ENCODE data around the gene MAB21L4.

Gene MAB21L4

DNA sequence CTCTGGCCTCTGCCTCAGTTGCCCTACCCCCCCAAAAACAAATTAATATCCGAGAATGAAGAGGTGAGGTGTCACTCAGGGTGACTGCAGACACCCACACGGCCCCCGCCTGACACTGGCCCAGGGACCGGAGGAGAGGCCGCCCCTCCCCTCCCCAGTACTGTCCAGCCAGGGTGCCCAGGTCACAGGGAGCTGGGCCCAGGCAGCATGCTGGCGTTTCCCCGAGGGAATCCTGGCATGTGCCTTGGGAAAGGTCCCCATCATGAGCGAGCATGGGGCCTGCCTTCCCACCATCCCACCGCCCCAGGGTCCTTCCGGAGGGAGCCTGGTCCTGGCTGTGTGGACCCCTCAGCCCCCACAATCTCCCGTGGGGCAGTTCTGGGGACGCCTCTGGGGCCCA is 3.0 kb downstream of the MAB21L4 start:
- DNase-seq = no peak

DNA sequence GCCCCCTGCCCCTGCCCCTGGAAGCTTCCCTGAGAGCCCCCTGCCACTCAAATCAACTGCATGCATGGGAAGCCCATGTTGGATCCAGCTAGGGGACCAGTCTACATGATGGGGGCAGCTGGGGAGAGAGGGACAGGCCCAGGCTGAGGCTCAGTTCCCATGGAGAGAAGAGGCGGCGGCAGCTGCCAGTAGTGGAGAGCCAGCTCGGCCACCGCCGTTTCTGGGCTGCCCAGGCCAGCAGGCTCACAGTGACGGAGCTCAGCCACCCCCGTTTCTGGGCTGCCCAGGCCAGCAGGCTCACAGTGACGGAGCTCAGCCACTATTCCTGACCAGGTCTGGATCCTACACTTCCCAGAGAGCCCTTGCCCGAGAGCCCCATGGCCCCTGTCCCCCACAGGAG is 3.6 kb downstream of the MAB21L4 start:
- DNase-seq = no peak

DNA sequence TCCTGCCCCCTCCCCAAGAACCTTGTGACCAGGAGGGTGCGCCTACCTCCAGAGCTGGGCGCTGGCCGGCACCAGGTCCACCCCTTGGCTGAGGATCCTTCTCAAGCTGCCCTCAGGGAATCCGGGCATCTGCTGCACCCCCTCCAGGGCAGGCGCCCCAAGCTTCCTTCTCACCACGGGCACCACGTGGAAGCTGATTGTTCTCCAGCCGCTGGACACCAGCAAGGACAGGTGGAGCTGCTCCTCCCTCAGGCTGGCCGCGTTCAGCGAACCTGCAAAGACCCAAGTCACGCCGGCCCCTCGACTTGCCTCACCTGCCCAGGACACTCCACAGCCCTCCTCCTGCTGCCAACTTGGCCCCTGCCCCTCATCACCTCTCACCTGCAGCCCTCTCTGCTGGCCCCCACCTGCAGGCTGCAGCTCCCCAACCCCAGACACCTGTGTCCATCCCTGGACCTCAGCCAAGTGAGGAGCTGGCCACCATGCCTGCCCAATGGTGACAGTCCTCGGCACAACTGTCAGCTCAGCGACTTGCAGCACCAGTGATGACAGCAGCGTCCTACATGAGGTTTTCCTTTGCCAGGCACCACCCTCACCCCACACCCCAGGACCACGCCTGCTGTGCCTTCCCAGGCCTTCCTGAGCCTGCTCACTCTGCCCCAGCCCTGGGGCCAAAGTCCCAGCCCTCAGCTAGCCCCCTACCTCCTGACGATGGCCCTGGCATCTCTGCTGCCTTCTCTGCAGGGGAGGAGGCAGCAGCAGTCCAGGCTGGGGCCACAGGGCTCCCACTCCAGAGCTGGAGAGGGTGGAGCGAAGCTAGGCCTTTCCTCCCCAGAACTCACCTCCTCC is 4.2 kb downstream of the MAB21L4 start:
- no peak for DNase-seq

DNA sequence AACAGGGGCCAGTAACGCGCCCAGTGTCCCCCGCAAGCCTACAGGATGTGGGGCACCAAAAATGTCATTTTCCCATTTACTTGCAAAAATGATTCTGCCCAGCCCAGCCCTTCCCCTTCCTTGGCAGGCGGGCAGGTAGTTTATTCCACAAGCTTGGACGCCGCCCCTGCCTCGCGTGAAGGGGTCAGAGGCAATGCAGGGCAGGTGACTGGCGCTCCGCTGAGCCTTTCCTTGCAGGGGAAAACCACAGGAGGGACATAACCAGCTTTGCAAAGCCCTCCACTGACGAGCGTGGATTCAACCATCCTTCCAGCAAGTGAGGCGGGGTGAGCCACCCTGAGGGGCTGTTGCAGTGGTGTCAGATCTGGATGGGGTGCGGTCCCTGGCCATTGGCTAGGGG is 5.3 kb downstream of the MAB21L4 start:
- no peak for DNase-seq

DNA sequence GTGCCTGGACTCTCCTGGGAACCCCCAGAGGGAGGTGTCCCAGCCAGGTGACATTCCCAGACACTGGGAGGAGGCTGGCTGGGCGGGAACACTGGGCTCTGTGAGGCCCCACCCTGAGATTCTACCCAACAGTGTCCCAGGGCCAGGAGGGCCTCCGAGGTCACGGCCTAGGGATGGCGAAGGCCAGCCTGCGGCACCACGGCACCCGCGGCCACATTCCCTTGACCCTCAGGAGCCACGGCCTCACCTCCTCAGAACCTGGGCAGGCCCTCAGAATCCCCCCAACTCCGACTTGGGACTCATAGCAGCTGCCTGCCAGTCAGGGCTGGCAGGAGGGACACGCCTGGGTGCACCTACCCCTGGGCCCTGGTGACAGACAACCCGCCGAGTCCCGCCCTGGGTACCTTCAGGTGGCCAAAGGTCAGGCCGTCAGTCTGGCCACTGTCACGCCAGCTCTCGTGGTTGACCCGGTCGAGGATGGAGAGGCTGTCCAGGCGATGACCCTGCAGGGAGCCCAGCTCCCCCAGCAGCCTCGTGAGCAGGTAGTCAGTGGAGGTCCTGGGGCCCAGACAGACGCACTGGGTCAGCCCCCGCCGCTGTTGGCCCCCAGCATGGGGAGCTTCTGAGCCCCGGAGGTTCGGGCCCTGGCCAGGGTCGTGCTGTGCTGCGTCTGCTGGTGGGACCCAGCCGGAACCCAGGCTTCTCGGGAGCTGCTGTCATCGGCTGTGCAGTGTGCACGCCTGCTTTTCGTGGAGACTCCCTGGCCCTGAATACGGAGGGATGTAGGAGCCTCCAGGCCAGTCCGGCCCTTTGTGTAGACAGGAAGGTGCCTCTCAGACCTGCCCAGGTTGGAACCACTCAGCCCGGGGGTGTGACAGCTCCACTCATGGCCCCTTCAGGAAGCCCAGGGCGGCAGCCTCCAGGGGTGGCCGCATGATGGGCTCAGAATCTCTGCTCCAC is 6.1 kb downstream of the MAB21L4 start:
- no peak for DNase-seq

DNA sequence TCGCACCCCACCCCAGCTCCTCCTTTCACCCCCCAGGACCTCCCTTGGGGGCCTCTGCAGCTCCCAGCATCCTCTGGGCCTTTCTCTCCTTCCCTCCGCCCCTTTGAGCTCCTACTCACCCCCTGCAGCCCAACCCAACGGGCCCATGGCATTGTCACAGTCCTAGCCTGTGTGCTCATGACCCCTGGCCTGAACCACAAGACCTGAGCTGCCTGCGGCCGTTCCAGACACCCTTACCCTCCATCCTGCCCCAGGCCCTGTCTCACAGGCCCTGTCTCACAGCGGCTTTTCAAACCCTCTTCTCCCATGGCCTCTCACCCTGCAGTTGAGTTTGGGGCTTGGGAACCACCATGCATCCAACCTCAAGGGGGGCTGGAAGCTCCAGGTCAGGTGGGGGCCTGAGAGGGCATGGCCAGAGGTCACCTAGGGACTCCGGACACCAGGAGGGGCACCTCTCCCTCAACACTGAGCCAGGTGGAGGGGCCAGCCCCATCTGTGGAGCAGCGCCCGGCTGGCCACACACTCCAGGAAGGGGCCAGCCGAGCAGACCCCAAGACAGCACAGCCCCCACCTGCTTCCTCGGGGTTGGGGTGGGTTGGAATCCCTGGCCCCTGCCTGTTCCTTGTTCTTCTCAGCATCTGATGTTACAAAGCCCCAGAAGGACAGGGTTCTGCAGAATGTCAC is 6.9 kb downstream of the MAB21L4 start:
- no peak for DNase-seq

DNA sequence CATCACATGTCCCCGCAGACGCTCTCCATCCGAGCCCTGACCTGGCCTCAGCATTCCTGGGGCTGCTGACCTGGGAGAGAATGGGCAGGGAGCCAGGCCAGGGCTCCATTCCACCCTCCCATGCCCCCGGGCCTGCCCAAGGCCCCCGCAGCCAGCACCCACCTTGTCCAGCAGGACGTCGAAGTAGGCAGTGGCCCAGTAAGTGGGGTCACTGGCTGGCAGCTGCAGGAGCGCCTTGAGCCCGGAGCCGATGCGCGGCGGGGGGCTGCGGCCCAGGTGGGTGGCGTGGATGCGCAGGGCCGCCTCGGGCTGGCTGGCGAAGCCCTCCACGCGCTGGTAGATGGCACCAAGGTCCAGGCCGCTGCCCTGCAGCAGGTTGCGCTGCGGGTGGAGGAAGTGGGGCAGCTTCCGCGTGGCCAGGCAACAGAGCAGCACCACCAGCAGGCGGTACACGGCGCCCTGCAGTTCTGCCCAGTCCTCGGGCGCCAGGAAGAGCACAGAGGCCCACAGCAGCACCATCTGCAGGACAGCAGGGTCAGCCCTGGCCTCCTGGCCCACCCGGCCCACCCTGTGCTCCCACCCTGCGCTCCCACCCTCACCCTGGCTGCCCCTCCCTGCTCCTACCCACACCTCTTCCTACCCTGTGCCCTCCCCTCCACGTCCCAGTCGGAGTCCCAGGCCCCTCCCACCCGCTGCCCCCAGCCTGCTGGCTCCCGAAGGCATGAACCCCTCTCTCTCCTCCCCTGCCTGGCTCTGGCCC is 7.6 kb downstream of the MAB21L4 start:
- DNase-seq = no peak

DNA sequence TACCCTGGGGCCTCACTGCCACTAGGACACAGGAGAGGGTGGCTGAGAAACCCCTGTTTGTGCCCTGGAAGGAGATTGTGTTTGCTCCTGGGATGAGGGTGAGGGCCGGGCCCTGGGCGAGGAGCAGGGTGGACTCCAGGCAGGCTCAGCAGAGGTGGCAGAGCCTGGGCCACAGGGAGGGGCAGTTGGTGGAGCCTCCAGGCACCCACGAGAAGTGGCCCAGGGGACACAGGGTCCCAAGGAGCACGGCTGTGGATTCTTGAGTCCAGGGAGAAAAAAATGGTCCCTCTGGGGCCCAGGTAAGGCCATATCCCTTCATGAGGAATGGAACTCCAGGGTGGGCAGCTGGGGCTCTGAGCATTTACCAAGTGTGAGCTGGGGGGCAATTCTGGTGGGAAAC is 8.3 kb downstream of the MAB21L4 start:
- DNase-seq = no peak

DNA sequence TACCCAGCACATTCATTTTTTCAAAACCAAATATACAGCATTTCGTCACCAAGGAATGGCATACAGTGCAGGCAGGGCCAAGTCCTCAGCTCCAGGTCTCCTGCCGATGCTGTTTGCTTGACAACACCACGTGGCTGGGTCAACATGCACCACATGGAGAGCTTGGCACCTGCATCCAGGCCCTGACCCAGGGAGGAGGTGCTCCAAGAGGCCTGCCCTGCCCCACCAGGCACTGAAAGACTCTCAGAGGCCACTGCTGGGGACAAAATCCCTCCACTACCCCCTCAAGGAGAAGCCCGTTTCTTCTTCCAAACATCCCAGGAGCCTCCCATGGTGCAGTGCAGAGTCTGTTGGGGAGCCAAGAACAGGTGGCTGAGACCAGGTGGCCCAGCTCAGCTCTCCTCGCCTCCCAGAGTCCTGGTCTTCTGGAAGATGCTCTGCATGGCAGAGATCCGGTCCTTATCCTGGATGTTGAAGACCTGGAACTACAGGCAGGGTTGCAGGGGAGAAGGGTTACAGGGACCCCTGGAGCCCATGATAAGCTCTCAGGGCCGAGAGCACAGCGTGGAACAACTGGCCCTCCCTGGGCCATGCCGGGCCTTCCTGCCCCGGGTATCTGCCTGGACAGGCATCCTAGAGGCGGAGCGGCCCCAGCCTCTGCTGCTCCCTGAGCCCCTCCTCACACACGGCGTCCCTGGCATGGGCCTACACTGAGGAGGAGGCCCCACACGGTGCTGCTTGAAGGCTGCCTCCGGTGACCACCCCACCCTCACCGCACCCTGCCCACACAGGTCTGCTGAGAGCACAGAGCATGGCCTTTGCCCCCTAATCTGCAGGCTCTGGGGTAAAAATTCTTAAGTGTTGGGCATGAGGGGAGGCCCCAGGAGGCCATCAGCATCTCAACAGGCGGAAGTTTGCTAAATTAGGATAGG is 9.0 kb downstream of the MAB21L4 start:
- no peak for DNase-seq

DNA sequence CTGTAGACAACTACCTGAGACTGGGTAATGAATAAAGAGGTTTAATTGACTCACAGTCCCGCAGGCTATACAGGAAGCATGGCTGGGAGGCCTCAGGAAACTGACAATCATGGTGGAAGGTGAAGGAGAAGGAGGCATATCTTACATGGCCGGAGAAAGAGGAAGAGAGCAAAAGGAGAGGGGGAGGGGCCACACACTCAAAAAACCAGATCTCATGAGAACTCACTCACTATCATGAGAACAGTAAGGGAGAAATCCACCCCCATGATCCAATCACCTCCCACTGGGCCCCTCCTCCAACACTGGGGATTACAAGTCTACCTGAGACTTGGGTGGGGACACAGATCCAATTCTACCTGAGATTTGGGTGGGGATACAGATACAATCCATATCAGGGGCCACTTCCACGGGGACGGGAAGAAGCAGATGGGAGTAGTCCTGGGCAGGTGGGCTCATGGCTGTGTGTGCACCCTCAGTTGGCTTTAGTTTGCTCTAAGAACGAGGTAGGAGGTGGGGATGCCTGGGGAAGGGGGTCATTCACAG is 9.9 kb downstream of the MAB21L4 start:
- peak; percentile 81 for DNase-seq

DNA sequence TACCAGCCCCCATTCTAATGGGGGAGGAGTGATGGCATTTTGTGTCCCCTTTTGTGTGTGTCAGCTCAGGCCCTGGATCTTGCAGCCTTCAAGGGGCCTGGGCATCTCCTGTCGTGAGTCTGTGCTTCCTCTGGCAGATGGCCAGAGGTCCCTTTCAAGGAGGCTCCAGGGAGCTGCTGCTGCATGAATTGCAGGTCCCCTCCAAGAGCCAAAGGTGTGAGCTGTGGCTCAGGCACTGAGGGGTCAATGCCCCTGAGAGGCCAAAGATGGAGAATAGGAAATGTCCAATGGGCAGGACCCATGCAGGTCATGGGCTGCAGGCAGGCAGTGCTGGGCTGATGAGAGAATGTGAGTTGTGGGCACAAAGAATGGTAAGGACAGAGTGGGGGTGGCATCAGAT is 10.4 kb downstream of the MAB21L4 start:
- DNase-seq = no peak

DNA sequence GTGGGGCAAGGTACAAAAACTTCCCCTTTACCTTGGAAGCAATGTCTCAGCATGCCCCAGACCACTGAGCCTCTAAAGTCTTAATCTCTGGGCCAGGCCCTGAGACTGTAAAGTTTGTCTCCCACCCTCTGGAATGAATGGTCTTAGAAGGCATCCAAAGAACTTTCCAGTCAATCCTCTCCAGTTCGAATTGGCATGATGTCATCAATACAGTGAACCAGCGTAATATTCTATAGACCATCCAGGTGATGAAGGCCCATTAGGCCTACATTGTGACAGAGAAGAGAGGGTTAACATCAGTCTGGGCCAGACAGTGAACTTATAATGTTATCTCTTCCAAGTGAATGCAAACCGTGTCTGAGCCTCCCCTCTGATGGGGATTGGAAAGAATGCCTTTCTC is 11.2 kb downstream of the MAB21L4 start:
- DNase-seq = no peak

DNA sequence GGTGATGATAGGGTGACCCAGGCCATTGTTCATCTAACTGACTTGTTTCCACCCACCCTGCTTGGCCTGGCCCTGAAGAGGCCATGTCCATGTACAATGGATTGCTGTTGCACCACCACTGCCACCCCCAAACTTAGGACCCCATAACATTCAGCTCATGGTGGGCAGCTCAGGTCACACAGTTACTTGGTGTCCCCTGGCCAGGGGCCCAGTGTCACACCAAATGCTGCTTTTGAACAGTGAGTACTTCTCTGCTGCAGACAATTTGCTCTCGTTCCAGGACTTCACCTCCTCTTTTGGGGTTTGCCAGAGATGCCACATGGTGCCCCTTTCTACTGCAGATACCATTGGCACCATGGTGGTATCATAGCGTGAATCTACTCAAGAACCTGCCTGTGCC is 11.7 kb downstream of the MAB21L4 start:
- no peak for DNase-seq

DNA sequence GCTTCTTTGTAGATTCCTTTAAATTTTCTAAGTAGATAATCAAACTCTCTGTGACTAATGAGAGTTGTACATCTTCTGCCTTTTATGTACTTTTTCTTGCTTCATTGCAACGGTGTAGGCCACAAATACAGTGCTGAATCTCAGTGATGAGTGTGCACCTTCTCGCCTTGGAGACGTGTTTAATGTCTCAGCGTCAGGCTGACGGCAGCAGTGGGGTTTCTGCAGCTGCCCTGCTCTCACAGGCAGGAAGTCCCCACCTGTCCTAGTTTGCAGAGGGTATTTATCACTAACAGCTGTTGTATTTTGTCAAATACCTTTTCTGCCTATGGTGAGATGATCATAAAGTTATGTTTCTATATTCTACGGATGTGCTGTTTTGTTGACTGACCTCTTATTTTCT is 14.0 kb downstream of the MAB21L4 start:
- no peak for DNase-seq

DNA sequence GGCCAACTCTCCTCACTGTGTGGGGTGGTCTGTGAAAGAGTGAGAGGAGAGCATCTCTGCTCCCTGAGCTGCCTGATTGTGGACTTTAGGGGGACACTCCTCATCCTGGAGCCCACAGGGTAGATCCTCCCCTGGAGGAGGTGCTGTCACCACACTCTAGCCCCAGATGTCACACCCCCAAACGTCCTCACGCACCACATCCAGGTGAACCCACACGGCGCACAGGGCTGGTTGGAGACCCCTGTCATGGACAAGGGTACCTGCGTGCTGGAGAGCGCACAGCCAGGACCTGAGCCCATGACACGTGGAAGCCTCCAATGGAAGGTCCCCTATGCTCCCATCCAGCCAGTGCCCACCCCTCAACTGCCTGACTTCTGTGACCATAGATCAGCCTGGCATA is 16.9 kb downstream of the MAB21L4 start:
- DNase-seq = no peak

DNA sequence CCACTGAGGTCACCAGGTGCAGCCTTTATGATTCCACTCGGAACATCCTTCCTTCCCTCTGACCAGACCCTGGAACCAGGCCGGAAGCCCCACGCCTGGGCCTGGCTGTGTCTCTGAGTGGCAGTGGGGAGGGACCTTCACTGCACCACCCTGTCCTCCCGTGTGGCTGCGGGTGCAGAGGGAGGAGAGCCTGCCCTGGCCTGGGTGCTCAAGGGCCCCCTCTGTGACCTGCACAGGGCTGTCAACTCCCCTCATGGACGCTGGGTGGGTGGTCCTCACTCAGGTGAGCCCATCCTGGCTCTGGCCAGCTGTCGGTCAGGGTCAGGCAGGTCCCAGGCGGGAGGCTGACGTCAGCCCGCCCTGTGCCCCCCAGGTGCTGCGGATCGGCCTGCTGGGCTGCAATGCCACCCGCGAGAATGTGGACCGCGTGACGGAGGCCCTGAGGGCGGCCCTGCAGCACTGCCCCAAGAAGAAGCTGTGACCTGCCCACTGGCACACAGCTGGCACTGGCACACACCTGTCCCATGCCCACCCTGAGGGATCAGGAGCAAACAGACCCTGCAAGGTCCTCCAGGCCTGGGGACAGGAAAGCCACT is 17.5 kb downstream of the MAB21L4 start:
- no peak for DNase-seq

DNA sequence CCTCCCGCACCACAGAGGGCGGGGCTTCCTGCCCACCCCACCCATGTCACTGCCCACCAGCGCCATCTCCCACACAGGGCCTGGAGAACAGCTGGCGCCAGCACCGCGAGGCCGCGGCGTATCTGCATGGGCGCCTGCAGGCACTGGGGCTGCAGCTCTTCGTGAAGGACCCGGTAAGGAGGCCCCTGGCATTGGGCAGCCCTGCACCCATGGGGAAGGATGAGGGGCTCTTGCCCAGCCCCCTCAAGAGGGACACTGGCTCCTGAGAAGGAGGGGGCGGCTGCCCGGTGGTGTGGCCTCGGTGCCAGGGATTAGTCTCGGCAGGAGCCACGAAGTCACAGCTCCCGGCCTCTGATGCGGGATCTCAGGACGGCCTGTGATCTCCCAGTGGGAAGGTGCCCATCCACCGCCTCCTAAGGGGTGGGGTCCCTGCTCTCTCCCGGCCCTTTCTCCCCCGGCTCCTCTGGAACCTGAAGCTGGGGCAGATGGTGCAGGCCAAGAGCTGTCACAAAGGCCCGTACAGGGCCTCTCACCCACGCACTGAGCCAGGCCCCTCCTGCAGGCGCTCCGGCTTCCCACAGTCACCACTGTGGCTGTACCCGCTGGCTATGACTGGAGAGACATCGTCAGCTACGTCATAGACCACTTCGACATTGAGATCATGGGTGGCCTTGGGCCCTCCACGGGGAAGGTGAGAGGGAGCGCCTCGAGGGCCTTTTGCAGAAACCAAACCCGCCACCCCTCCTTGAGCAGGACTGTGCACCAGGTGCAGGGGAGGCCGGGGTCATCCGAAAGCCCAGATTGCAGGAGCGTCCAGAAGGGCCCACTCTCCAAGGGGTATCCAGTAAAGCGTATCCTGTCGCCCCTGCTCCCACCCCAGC is 18.3 kb downstream of the MAB21L4 start:
- no peak for DNase-seq

DNA sequence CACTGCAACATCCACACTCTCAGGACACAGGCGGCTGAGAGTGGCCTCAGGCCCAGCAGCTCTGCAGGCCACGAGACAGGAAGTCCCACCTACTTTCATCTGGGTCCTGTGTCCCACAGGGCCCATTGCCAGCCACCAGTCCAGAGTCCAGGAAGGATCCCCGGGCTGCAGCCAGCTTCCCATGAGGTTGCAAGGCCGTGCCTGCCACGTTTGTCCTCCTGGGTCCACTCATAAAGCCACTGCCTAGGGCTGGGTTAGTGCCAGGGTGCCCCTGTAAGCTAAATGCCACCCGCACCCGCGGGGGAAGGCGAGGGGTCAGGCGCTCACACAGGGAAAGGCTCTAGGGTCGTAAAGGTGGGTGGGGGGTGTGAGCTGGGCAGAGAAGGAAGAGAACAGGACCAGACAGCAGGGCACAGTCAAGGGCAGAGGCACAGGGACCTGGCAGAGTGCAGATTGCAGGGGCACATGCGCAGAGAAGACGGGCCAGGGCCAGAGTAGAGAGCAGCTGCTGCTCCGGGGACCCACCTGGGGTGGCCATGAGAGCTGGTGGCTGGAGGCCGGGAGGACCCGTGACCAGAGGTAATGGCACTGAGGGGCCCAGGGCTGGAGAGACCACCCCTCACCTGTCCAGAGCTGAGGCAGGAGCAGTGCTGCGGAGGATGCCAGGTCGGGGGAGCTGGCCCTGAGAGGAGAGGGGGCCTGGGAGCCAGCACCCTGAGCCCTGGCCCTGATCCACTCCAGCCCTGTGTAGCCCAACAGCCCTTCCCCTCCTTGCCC is 19.3 kb downstream of the MAB21L4 start:
- DNase-seq = no peak

DNA sequence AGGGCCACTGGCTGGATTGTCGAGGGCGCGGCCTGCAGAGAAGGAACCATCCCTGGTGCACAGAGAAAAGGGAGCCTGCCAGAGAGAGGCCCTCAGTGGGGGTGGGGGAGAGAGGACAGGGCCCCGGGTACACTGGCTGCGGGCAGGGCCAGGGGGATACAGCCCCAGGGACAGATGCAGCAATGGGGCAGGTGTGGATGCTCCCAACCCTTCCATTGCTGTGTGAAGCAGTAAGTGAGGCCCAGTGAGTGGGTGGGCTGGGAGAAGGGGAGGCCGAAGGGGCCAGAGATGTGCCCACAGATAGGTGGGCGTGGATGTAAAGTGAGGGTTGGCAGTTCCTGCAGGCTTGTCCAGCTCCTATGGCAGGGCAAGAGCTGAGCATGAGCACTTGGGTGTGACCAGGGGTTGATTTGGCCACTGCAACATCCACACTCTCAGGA is 19.9 kb downstream of the MAB21L4 start:
- DNase-seq = no peak

All from MV-4-11 (cell line).